HL-60 (cell line): Measurements from ENCODE around the gene ASCC1.

Experiments used
- DNase-seq, 2 experiments: peaks; one replicate each; pipeline ENCODE4 v3.0.0-alpha.2; 2010 to 2020; ENCODE audit warnings: low read depth in 1 of 2, low spot score in 1 of 2
- H3K27ac ChIP-seq: fragments of 250-450 bp; sonication (Bioruptor Pico); replicated peaks from 2 replicates; pipeline ENCODE4 v1.5.1; 2020; ENCODE audit warnings: mild to moderate bottlenecking, moderate library complexity
- H3K27me3 ChIP-seq: fragments of 250-450 bp; sonication (Bioruptor Pico); 2 replicates; pipeline ENCODE4 v1.5.1; 2021; ENCODE audit warnings: mild to moderate bottlenecking, moderate library complexity; ENCODE audit not compliant: insufficient read depth, poor library complexity, severe bottlenecking
- H3K4me3 ChIP-seq: replicated peaks from 2 replicates; pipeline ENCODE4 v1.5.1; 2011; ENCODE audit warnings: mild to moderate bottlenecking, control low read depth, low read length; ENCODE audit not compliant: insufficient read depth
- GABPA ChIP-seq: IDR thresholded peaks from 2 replicates; pipeline ENCODE4 v1.6.1; 2012; ENCODE audit warnings: low read depth
- POLR2AphosphoS5 ChIP-seq: IDR thresholded peaks from 2 replicates; pipeline ENCODE4 v1.6.1; 2012; ENCODE audit warnings: low read depth
- REST ChIP-seq: IDR thresholded peaks from 2 replicates; pipeline ENCODE4 v1.6.1; 2012; ENCODE audit warnings: low read depth; ENCODE audit not compliant: insufficient replicate concordance
- SPI1 ChIP-seq: IDR thresholded peaks from 2 replicates; pipeline ENCODE4 v1.6.1; 2012; ENCODE audit warnings: low read depth, mild to moderate bottlenecking, borderline replicate concordance
- TF ChIP-seq, protein P1 (sequence below): IDR thresholded peaks from one replicate; pipeline ENCODE4 v1.5.1; 2011; ENCODE audit warnings: low read length, control low read depth, inconsistent platforms; ENCODE audit not compliant: insufficient read depth

ASCC1 gene

DNA sequence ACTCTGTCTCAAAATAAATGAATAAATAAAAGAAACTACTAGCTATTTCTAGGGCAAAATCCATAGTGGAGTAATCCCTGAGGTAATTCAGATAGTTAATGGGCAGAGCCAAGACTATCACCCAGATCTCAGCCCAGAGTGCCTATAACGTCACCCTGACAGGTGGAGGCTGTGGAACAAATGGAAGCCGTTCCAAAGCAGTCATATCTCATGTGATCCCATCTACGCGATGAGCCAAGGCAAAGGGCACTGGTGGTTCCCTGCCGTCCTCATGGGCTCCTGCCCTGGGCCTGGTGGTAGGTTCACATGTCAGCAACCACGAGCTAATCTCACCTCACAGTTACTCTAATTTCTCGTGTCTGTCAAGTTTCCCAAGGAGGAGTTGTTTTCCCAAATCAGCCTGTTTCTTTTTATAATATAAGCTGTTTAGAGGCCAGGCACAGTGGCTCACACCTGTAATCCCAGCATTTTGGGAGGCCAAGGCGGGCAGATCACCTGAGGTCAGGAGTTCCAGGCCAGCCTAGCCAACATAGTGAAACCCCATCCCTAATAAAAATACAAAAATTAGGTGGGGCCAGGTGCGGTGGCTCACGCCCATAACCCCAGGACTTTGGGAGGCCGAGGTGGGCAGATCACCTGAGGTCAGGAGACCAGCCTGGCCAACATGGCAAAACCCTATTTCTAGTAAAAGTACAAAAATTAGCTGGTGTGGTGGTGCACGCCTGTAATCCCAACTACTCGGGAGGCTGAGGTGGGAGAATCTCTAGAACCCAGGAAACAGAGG, 22.5 kb upstream of the ASCC1 start:
- H3K4me3 ChIP-seq = no peak overlapping the region

DNA sequence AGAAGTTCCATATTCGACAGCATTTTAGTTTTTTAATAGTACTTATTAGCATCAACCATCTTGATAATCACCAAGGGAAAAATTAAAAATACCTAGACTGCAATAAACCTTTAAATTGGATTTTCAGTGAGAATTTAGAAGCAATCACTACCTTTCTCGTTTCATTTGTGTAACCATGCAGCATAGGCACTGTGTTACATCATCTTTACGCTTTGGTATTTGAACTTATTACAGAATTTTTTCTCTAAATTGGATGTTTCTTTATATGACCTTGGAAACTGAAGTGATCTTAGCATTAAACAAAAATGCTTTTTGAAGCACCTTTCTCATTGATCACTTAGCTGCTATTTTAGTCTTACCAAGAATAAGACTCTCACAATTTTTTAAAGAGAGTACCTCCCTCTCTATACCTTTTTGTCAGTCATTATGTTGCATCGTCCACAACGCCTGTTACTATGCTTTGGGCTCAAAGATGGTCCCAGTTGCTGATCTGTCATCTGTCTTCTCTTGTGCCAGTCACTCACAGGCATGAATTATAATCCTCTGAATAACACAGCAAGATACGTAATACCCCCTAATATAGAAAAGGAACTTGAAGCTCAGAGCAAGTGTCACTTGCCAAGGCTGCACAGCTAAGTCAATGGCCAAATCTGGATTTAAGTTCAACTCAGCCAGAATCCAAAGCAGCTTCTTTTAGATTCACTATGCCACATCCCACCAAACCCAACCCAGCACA, 19.6 kb upstream of the ASCC1 start:
- TF ChIP-seq POLR2AphosphoS5 = no peak
- TF ChIP-seq GABPA = no peak
- TF ChIP-seq, protein P1, sequence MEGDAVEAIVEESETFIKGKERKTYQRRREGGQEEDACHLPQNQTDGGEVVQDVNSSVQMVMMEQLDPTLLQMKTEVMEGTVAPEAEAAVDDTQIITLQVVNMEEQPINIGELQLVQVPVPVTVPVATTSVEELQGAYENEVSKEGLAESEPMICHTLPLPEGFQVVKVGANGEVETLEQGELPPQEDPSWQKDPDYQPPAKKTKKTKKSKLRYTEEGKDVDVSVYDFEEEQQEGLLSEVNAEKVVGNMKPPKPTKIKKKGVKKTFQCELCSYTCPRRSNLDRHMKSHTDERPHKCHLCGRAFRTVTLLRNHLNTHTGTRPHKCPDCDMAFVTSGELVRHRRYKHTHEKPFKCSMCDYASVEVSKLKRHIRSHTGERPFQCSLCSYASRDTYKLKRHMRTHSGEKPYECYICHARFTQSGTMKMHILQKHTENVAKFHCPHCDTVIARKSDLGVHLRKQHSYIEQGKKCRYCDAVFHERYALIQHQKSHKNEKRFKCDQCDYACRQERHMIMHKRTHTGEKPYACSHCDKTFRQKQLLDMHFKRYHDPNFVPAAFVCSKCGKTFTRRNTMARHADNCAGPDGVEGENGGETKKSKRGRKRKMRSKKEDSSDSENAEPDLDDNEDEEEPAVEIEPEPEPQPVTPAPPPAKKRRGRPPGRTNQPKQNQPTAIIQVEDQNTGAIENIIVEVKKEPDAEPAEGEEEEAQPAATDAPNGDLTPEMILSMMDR = no peak
- no peak for TF ChIP-seq SPI1
- TF ChIP-seq REST = no peak
- no peaks in the 10 kb centered on the region for H3K27me3 ChIP-seq
- DNase-seq = no peak
- no peak overlapping the region for H3K27ac ChIP-seq
- no peak overlapping the region for H3K4me3 ChIP-seq

More for the DNA sequence above, 22.5 kb upstream of the ASCC1 start:
- Histone ChIP-seq H3K27ac (no peak overlapping the region), H3K27me3 (no peaks in the 10 kb centered on the region)
- DNase-seq = no peak
- no peak for TF ChIP-seq GABPA
- TF ChIP-seq REST = no peak
- TF ChIP-seq, protein P1 = no peak
- TF ChIP-seq POLR2AphosphoS5 = no peak
- no peak for TF ChIP-seq SPI1

- TF ChIP-seq REST = no peak
- DNase-seq = no peak
- Histone ChIP-seq H3K27me3 (no peaks in the 10 kb centered on the region), H3K27ac (no peak overlapping the region), H3K4me3 (no peak overlapping the region)
Measured at GRCh38 chr10:72234560-72235095, 18.6 kb upstream of the ASCC1 start.
